WERI-Rb-1 (cell line): ENCODE results near the gene MYLK.
"Not testable (repeated sequence)": the region's sequence is repeated elsewhere in the genome, so short reads cannot be mapped to it uniquely, and the experiment has no call there.

Source experiments
- DNase-seq: peaks from one replicate; pipeline ENCODE4 v3.0.0-alpha.2; 2020
- H3K27ac ChIP-seq: fragments of 250-450 bp; sonication (Bioruptor Pico); 2 replicates; pipeline ENCODE4 v1.5.1; 2020; ENCODE audit warnings: mild to moderate bottlenecking, moderate library complexity
- H3K27me3 ChIP-seq: fragments of 250-450 bp; sonication (Bioruptor Pico); 2 replicates; pipeline ENCODE4 v1.5.1; 2021; ENCODE audit warnings: mild to moderate bottlenecking, low read depth, moderate library complexity; ENCODE audit not compliant: insufficient read depth, severe bottlenecking
- H3K36me3 ChIP-seq: fragments of 250-450 bp; sonication (Bioruptor Pico); 2 replicates; pipeline ENCODE4 v1.5.1; 2020; ENCODE audit warnings: mild to moderate bottlenecking, moderate library complexity
- H3K4me3 ChIP-seq: 2 replicates; pipeline ENCODE4 v1.5.1; 2011; ENCODE audit warnings: low read depth, mild to moderate bottlenecking, control low read depth, low read length
- H3K9me3 ChIP-seq: fragments of 250-450 bp; sonication (Bioruptor Pico); 2 replicates; pipeline ENCODE4 v1.5.1; 2021; ENCODE audit warnings: mild to moderate bottlenecking, moderate library complexity; ENCODE audit not compliant: severe bottlenecking
- TF ChIP-seq, protein P1 (sequence below): IDR thresholded peaks from 2 replicates; pipeline ENCODE4 v1.5.1; 2011; ENCODE audit warnings: low read depth, mild to moderate bottlenecking, control low read depth, inconsistent platforms, low read length

MYLK gene

DNA sequence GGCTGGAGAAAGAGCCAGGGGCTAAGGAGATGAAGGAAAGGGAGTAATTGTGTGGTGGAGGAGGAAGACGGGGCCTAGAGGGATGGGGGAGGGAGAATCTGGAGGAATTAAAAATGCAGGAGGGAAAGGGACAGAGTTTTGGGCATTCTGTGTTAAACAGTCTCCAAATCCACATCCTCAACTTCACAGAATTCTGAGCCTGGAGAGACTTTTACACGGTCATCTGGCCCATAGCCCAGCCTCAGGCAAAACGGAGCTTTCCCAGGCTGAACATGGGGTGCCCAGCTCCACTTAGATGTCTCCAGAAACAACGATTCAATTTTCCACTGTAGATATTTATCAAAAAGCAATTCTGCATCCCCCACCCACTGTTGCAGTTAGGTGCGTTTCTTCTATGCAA, 161.7 kb downstream of the MYLK start:
- Histone ChIP-seq H3K27me3 (no peaks in the 10 kb centered on the region), H3K36me3 (no peaks in the 10 kb centered on the region), H3K27ac (peak overlapping the region; percentile 69), H3K9me3 (no peaks in the 10 kb centered on the region), H3K4me3 (no peak overlapping the region)
- TF ChIP-seq, protein P1, sequence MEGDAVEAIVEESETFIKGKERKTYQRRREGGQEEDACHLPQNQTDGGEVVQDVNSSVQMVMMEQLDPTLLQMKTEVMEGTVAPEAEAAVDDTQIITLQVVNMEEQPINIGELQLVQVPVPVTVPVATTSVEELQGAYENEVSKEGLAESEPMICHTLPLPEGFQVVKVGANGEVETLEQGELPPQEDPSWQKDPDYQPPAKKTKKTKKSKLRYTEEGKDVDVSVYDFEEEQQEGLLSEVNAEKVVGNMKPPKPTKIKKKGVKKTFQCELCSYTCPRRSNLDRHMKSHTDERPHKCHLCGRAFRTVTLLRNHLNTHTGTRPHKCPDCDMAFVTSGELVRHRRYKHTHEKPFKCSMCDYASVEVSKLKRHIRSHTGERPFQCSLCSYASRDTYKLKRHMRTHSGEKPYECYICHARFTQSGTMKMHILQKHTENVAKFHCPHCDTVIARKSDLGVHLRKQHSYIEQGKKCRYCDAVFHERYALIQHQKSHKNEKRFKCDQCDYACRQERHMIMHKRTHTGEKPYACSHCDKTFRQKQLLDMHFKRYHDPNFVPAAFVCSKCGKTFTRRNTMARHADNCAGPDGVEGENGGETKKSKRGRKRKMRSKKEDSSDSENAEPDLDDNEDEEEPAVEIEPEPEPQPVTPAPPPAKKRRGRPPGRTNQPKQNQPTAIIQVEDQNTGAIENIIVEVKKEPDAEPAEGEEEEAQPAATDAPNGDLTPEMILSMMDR: no peak
- DNase-seq: no peak

GRCh38 chr3:123722021-123722420, 162.1 kb downstream of the MYLK start:
- Histone ChIP-seq H3K27me3 (no peaks in the 10 kb centered on the region), H3K27ac (peak overlapping the region; percentile 69), H3K4me3 (no peak overlapping the region), H3K36me3 (no peaks in the 10 kb centered on the region), H3K9me3 (no peaks in the 10 kb centered on the region)
- TF ChIP-seq, protein P1: no peak
- DNase-seq: no peak

GRCh38 chr3:123721095-123721689, 162.9 kb downstream of the MYLK start:
- peak overlapping the region; percentile 92 for H3K27ac ChIP-seq
- not testable (repeated sequence) for H3K9me3 ChIP-seq, H3K27me3 ChIP-seq, H3K36me3 ChIP-seq
- DNase-seq: peak; percentile 87
- H3K4me3 ChIP-seq: peak overlapping the region; percentile 35

- Histone ChIP-seq H3K36me3 (no peaks in the 10 kb centered on the region), H3K27me3 (no peaks in the 10 kb centered on the region), H3K27ac (peak overlapping the region; percentile 92), H3K9me3 (no peaks in the 10 kb centered on the region), H3K4me3 (peak overlapping the region; percentile 35)
- peak; percentile 24 for DNase-seq
- TF ChIP-seq, protein P1: no peak
Measured at GRCh38 chr3:123720638-123721037, 163.5 kb downstream of the MYLK start.

DNA sequence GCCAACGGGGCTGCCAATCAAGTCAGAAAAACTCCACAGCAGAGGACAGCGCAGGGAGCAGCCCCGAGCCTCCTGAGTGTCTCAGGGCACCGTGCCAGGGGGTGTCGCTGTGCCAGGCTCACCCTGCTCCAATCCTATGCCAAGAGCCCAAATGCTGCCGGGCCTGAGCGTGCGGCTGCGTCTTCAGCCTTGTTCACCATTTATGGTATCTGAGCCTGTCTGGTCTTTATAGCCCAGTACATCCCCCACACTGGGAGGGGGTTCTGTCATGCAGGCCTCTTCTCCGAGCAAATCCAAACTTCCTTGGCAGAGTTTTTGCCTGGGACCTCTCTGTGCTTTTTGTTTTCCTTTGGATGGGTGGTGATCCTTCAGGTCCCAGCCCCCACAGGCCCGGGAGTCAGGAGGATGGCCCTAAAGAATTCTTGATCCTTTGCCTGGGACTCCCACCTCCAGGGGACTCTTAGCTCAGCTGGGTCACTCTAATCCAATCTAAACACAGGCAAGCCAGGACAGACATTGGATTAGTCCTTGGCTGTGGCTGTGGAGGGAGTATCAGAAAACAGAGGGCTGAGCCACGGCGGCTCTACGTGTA, 164.2 kb downstream of the MYLK start:
- Histone ChIP-seq H3K27me3 (no peaks in the 10 kb centered on the region), H3K4me3 (peak overlapping the region; percentile 35), H3K27ac (peak overlapping the region; percentile 92), H3K36me3 (no peaks in the 10 kb centered on the region), H3K9me3 (no peaks in the 10 kb centered on the region)
- peak; percentile 80 for DNase-seq
- TF ChIP-seq, protein P1: 0 out of 2 replicates have a peak, but pooled peaks have one; percentile 10

GRCh38 chr3:123719061-123719756, 164.9 kb downstream of the MYLK start:
- not testable (repeated sequence) for H3K36me3 ChIP-seq, H3K4me3 ChIP-seq, H3K9me3 ChIP-seq, H3K27me3 ChIP-seq
- TF ChIP-seq, protein P1: peak; percentile 89
- H3K27ac ChIP-seq: peak overlapping the region; percentile 92
- DNase-seq: peak; percentile 91
